B cell (primary cell): ENCODE results near the gene GPRC5D. TPM values are rescaled to one million over a fixed set of nuclear protein-coding genes. Genes with fewer than 3 reads are reported as not detected.
A peak's percentile ranks its signal among the peaks of the same experiment; 100 is the strongest.

Experiments
- ATAC-seq: fragments of 200-7000 bp; cut with Tn5 transposase; one replicate; pipeline ENCODE4 v1.10.0; 2021; ENCODE audit warnings: low read depth, mild to moderate bottlenecking, moderate number of reproducible peaks, moderate library complexity
- CTCF ChIA-PET: fragments of 350-600 bp; sonication (Branson Sonifier 250); formaldehyde crosslinking; loops from one replicate; lab custom pipeline; 2021; ENCODE audit warnings: antibody characterized with exemption, inconsistent platforms; lab: Charles Lee
- POLR2A ChIA-PET: fragments of 350-600 bp; sonication (Branson Sonifier 250); formaldehyde crosslinking; loops from one replicate; lab custom pipeline; 2021; ENCODE audit warnings: antibody characterized with exemption; lab: Charles Lee
- DNase-seq: peaks from one replicate; pipeline ENCODE4 v3.0.0; 2013
- H2AFZ ChIP-seq: 2 replicates; pipeline ENCODE4 v1.6.1; 2012; ENCODE audit warnings: mild to moderate bottlenecking, low read depth, low read length; ENCODE audit not compliant: insufficient read depth, poor library complexity, severe bottlenecking
- H3K27ac ChIP-seq, 2 donors: 1 replicate in 1 of 2; 2 replicates in 1 of 2; pipeline ENCODE4 v1.5.1; 2012 to 2013; ENCODE audit warnings: low read length in 2 of 2, mild to moderate bottlenecking in 2 of 2, moderate library complexity in 1 of 2
- H3K27me3 ChIP-seq, 4 experiments: fragments of 200-600 bp in 1 of 4; sonication (generic) in 1 of 4; replicated peaks in 1 of 4; 1 replicate in 2 of 4; 2 replicates in 2 of 4; pipeline versions ENCODE4 v1.6.1 to v1.7.0; 2013 to 2016; ENCODE audit warnings: low read length in 3 of 4, mild to moderate bottlenecking in 2 of 4, mixed read lengths in 1 of 4, moderate library complexity in 1 of 4; ENCODE audit not compliant: insufficient read depth in 4 of 4, control insufficient read depth in 3 of 4; ENCODE audit errors: control extremely low read depth in 1 of 4
- H3K36me3 ChIP-seq, 2 experiments: replicated peaks in 1 of 2; 1 replicate in 1 of 2; 2 replicates in 1 of 2; pipeline versions ENCODE4 v1.6.1 to v1.7.1; 2013; ENCODE audit warnings: low read length in 1 of 2; ENCODE audit not compliant: insufficient read depth in 2 of 2, control insufficient read depth in 1 of 2; ENCODE audit errors: control extremely low read depth in 1 of 2, extremely low read depth in 1 of 2
- H3K4me1 ChIP-seq, 2 donors: fragments of 200-600 bp in 1 of 2; sonication (generic) in 1 of 2; 1 replicate in 1 of 2; 2 replicates in 1 of 2; pipeline versions ENCODE4 v1.5.1 to v1.6.1; 2013 to 2017; ENCODE audit warnings: low read length in 2 of 2; ENCODE audit not compliant: control insufficient read depth in 2 of 2, insufficient read depth in 2 of 2
- H3K4me2 ChIP-seq: replicated peaks from 2 replicates; pipeline ENCODE3; 2012; ENCODE audit warnings: mild to moderate bottlenecking, low read depth, low read length; ENCODE audit not compliant: poor library complexity, severe bottlenecking
- H3K4me3 ChIP-seq, 5 experiments: fragments of 200-600 bp in 1 of 5; sonication (generic) in 1 of 5; 1 replicate in 3 of 5; 2 replicates in 2 of 5; pipeline versions ENCODE4 v1.5.1 to v1.7.0; 2011 to 2016; ENCODE audit warnings: low read length in 4 of 5, mild to moderate bottlenecking in 4 of 5, low read depth in 2 of 5, control low read depth in 1 of 5, moderate library complexity in 1 of 5; ENCODE audit not compliant: insufficient read depth in 1 of 5; ENCODE audit errors: control extremely low read depth in 1 of 5, extremely low read depth in 1 of 5
- H3K79me2 ChIP-seq: fragments of 200-600 bp; sonication (generic); one replicate; pipeline ENCODE4 v1.6.0; 2016; ENCODE audit warnings: low read length; ENCODE audit not compliant: control insufficient read depth, insufficient read depth
- H3K9ac ChIP-seq: fragments of 200-600 bp; sonication (generic); 2 replicates; pipeline ENCODE4 v1.6.1; 2017; ENCODE audit warnings: mild to moderate bottlenecking, low read length, moderate library complexity
- H3K9me3 ChIP-seq, 3 donors: one replicate each; pipeline versions ENCODE4 v1.6.1 to v1.7.1; 2013; ENCODE audit warnings: low read length in 2 of 3; ENCODE audit not compliant: control insufficient read depth in 2 of 3, insufficient read depth in 1 of 3; ENCODE audit errors: control extremely low read depth in 1 of 3
- H4K20me1 ChIP-seq: 2 replicates; pipeline ENCODE4 v1.6.0; 2012; ENCODE audit warnings: mild to moderate bottlenecking, low read length; ENCODE audit not compliant: insufficient read depth, control insufficient read depth, poor library complexity, severe bottlenecking
- H3K27ac Mint-ChIP-seq: one replicate; pipeline ENCODE4 v1.8.0; 2021; ENCODE audit warnings: mixed read lengths
- H3K27me3 Mint-ChIP-seq: one replicate; pipeline ENCODE4 v1.8.0; 2021; ENCODE audit warnings: mixed read lengths
- H3K4me1 Mint-ChIP-seq: one replicate; pipeline ENCODE4 v1.8.0; 2021; ENCODE audit warnings: mixed read lengths
- H3K4me3 Mint-ChIP-seq: one replicate; pipeline ENCODE4 v1.8.0; 2021; ENCODE audit warnings: mixed read lengths
- H3K9me3 Mint-ChIP-seq: one replicate; pipeline ENCODE4 v1.8.0; 2022; ENCODE audit warnings: mixed read lengths; ENCODE audit not compliant: insufficient read depth
- CTCF ChIP-seq: fragments of 200-600 bp; IDR thresholded peaks from one replicate; pipeline ENCODE4 v1.8.0; 2022; ENCODE audit warnings: antibody characterized with exemption, mild to moderate bottlenecking
- EZH2 ChIP-seq: IDR thresholded peaks from 2 replicates; pipeline ENCODE4 v1.6.1; 2012; ENCODE audit warnings: borderline replicate concordance, low read depth, mild to moderate bottlenecking, moderate library complexity, low read length; ENCODE audit not compliant: insufficient read depth, poor library complexity, severe bottlenecking
- WGBS: methylation state at CpG from one replicate; pipeline ENCODE4 v1.1.5; 2013; ENCODE audit warnings: missing lambda C conversion rate; ENCODE audit not compliant: insufficient coverage; 5-methylcytosine and 5-hydroxymethylcytosine counted together
- intact Hi-C: fragments of 100-400 bp; cut with micrococcal nuclease; formaldehyde crosslinking; loops from one replicate; pipeline ENCODE4 v1.10.0; 2022
- polyA plus RNA-seq: library from polyadenylated mRNA; depleted of rRNA; stranded (reverse); fragments of >200 nt; gene quantifications from 2 replicates; pipeline ENCODE4 v1.2.3, GENCODE V29; 2012
- total RNA-seq, 2 donors: library from RNA; stranded (reverse); fragments of 120-200 nt in 1 of 2; gene quantifications; 1 replicate in 1 of 2; 2 replicates in 1 of 2; pipeline versions ENCODE4 v1.2.3 to v1.2.4, GENCODE V29; 2013 to 2022

The GPRC5D gene
- total and polyA plus RNA-seq, 2 donors (not counting 1 experiment from before 2014, with no cell fraction given): 0.47 to 7.7 TPM

- peaks cover 2 to 6% of the 10 kb centered on the region in 2 experiments for H3K36me3 ChIP-seq
- no peaks in the 10 kb centered on the region for H3K27me3 Mint-ChIP-seq
- intact Hi-C loops: no loop called here
- DNase-seq (no peak), ATAC-seq (no peak)
- H3K4me2 ChIP-seq: no peak overlapping the region
- H2AFZ ChIP-seq: no peak overlapping the region
- CTCF ChIA-PET: interaction anchor here (4.2 kb wide), 1 partner anchor 225 kb away, joined by 22 read pairs; no protein-coding TSS in a partner anchor
- no peak overlapping the region for H3K4me3 Mint-ChIP-seq
- no peak overlapping the region for H3K27ac ChIP-seq
- no peak overlapping the region for H3K27ac Mint-ChIP-seq
- 84% methylated on average over 7 of the region's 10 CpGs for WGBS
- H3K79me2 ChIP-seq: peaks cover 2% of the 10 kb centered on the region
- no peak overlapping the region for H3K9ac ChIP-seq
- H3K4me1 ChIP-seq: no peaks in the 10 kb centered on the region
- POLR2A ChIA-PET: no interaction called here
- H3K4me1 Mint-ChIP-seq: peaks cover under 1% of the 10 kb centered on the region
- no peaks in the 10 kb centered on the region for H4K20me1 ChIP-seq
- TF ChIP-seq CTCF (no peak), EZH2 (no peak)
- H3K9me3 ChIP-seq: no peaks in the 10 kb centered on the region
- no peaks in the 10 kb centered on the region for H3K9me3 Mint-ChIP-seq
- no peak overlapping the region for H3K4me3 ChIP-seq
- no peaks in the 10 kb centered on the region for H3K27me3 ChIP-seq
These were observed 34.9 kb upstream of the GPRC5D start for GRCh38 chr12:12986775-12987331.

GRCh38 chr12:12985817-12986408 lies 33.9 kb upstream of the GPRC5D start:
- H4K20me1 ChIP-seq: no peaks in the 10 kb centered on the region
- ChIA-PET POLR2A (no interaction called here), CTCF (interaction anchor here (1.0 to 4.2 kb wide), 3 partner anchors 9 to 226 kb away, joined by 3 to 22 read pairs (median 5); no protein-coding TSS in a partner anchor)
- TF ChIP-seq EZH2 (no peak), CTCF (peak; percentile 63)
- H3K4me3 ChIP-seq: no peak overlapping the region
- DNase-seq (no peak), ATAC-seq (peak; percentile 39)
- no peak overlapping the region for H2AFZ ChIP-seq
- H3K4me2 ChIP-seq: no peak overlapping the region
- Mint-ChIP-seq H3K9me3 (no peaks in the 10 kb centered on the region), H3K27ac (no peak overlapping the region), H3K27me3 (no peaks in the 10 kb centered on the region), H3K4me3 (no peak overlapping the region), H3K4me1 (no peaks in the 10 kb centered on the region)
- WGBS: 100% methylated on average over 2 of the region's 4 CpGs
- no peaks in the 10 kb centered on the region for H3K79me2 ChIP-seq
- H3K9me3 ChIP-seq: no peaks in the 10 kb centered on the region
- intact Hi-C loops: no loop called here
- no peak overlapping the region for H3K9ac ChIP-seq
- no peaks in the 10 kb centered on the region for H3K4me1 ChIP-seq
- no peak overlapping the region for H3K27ac ChIP-seq
- H3K27me3 ChIP-seq: no peaks in the 10 kb centered on the region
- peaks cover 6 to 12% of the 10 kb centered on the region in 2 experiments for H3K36me3 ChIP-seq
